Skin of body (tissue), 2 donors: Measurements from ENCODE around the gene MKS1. TPM values are rescaled to one million over a fixed set of nuclear protein-coding genes. Genes with fewer than 3 reads are reported as not detected.

ENCODE experiments used
- DNase-seq: peaks from one replicate; lab custom pipeline; 2025; lab: John Stamatoyannopoulos, UW
- total RNA-seq: library from RNA; depleted of rRNA; stranded (reverse); fragments of >200 nt; gene quantifications from one replicate; pipeline ENCODE4 v1.2.3, GENCODE V29; 2014

The MKS1 gene
- total RNA-seq, 1 donor from 2014 or later = 11.0 TPM

- DNase-seq = no peak
Observed at GRCh38 chr17:58166682-58167081, 52.4 kb downstream of the MKS1 start, which contains the start of gene OR4D2. TSS of gene OR4D2 (plus strand) at chr17:58166982. CDS start at chr17:58169656, 2,674 bp downstream.

GRCh38 chr17:58165981-58166380, 53.1 kb downstream of the MKS1 start:
- DNase-seq = no peak

GRCh38 chr17:58161566-58161965, 57.5 kb downstream of the MKS1 start:
- DNase-seq = no peak

GRCh38 chr17:58158181-58158580, 60.9 kb downstream of the MKS1 start:
- DNase-seq = no peak

- DNase-seq = no peak
Observed at GRCh38 chr17:58156839-58157803, 61.9 kb downstream of the MKS1 start.

Other genes with a start within 250 kb of the MKS1 start
- 31.2 TPM for gene VEZF1, start 231.0 kb downstream of the MKS1 start, total RNA-seq
- 227 TPM for gene SRSF1, start 212.0 kb downstream of the MKS1 start, total RNA-seq
- gene DYNLL2, start 135.8 kb downstream of the MKS1 start, total RNA-seq = 16.1 TPM
- gene OR4D1, start 70.9 kb downstream of the MKS1 start, total RNA-seq = not detected
- gene OR4D2, start 52.3 kb downstream of the MKS1 start, total RNA-seq = not detected
- gene EPX, start 26.5 kb downstream of the MKS1 start, total RNA-seq = 1.9 TPM
- not detected for gene LPO, start 19.3 kb upstream of the MKS1 start, total RNA-seq
- 51.1 TPM for gene MPO, start 61.7 kb upstream of the MKS1 start, total RNA-seq
- gene TSPOAP1, start 109.5 kb upstream of the MKS1 start, total RNA-seq = 3.9 TPM
- 35.0 TPM for gene SUPT4H1, start 132.9 kb upstream of the MKS1 start, total RNA-seq
- 9.9 TPM for gene RNF43, start 198.3 kb upstream of the MKS1 start, total RNA-seq